A549 treated with AZD9567 at 1 μM for 4 hours (cell line): Measurements from ENCODE around the gene PRAMEF27. TPM values are rescaled to one million over a fixed set of nuclear protein-coding genes. Genes with fewer than 3 reads are reported as not detected.

Experiments
- total RNA-seq: library from RNA; stranded (reverse); fragments of 200-300 nt; extraction: Qiagen RNA extraction; gene quantifications from 5 replicates; pipeline ENCODE4 v1.2.3, GENCODE V29; 2022; ENCODE audit not compliant: insufficient read depth

PRAMEF27 gene
- total RNA-seq: not detected in 5 replicates

DNA sequence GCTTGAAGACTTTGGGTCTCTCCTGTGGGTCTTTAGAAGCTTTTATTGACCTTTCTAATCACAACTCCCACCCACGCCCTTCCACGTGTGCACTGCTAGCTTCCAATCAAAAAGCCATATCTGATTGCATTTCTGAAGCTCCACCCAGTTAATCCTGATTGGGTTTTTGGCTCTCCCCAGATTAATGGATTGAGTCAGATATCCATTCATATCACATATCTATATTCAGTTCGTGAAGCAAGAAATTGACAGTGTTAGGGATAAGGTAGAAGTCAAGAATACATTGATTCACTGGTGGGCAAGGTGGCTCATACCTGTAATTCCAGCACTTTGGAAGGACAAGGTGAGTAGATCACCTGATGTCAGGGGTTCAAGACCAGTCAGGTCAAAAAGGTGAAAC lies at the start of gene PRAMEF27:
PRAMEF27 (minus strand) TSS at position 101 of the 400 bp plus-strand sequence. CDS start 2,916 bp downstream, outside the sequence.

DNA sequence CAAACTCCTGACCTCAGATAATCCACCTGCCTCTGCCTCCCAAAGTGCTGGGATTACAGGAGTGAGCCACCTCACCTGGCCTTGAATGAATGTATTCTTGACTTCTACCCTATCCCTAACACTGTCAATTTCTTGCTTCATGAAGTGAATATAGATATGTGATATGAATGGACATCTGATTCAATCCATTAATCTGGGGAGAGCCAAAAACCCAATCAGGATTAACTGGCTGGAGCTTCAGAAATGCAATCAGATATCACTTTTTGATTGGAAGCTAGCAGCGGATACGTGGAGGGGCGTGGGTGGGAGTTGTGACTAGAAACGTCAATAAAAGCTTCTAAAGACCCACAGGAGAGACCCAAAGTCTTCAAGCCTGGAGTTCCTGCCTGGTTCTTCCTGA lies 14.1 kb upstream of the PRAMEF27 start, which contains the start of gene PRAMEF25:
PRAMEF25 (plus strand) TSS at position 301 of the 400 bp plus-strand sequence. CDS start 2,920 bp downstream, outside the sequence.

Other genes with a start within 250 kb of the PRAMEF27 start
- not detected in 5 replicates for gene PRAMEF11, start 225.2 kb downstream of the PRAMEF27 start, total RNA-seq
- not detected in 5 replicates for gene HNRNPCL1, start 207.9 kb downstream of the PRAMEF27 start, total RNA-seq
- 0.05 to 0.12 TPM in 2 of 5 replicates, not detected in the others for gene PRAMEF2, start 199.5 kb downstream of the PRAMEF27 start, total RNA-seq
- not detected in 5 replicates for gene PRAMEF4, start 170.4 kb downstream of the PRAMEF27 start, total RNA-seq
- gene PRAMEF10, start 158.3 kb downstream of the PRAMEF27 start, total RNA-seq: not detected in 5 replicates
- 0.05 TPM in 1 of 5 replicates, not detected in the others for gene PRAMEF7, start 140.0 kb downstream of the PRAMEF27 start, total RNA-seq
- gene PRAMEF6, start 109.0 kb downstream of the PRAMEF27 start, total RNA-seq: not detected in 5 replicates
- not detected in 5 replicates for gene HNRNPCL3, start 4.2 kb upstream of the PRAMEF27 start, total RNA-seq
- gene PRAMEF25, start 14.2 kb upstream of the PRAMEF27 start, total RNA-seq: not detected in 5 replicates
- gene HNRNPCL2, start 60.3 kb upstream of the PRAMEF27 start, total RNA-seq: not detected in 5 replicates
- gene PRAMEF26, start 99.4 kb upstream of the PRAMEF27 start, total RNA-seq: not detected in 5 replicates
- not detected in 5 replicates for gene HNRNPCL4, start 109.1 kb upstream of the PRAMEF27 start, total RNA-seq
- gene PRAMEF9, start 115.3 kb upstream of the PRAMEF27 start, total RNA-seq: not detected in 5 replicates
- not detected in 5 replicates for gene PRAMEF13, start 144.8 kb upstream of the PRAMEF27 start, total RNA-seq
- not detected in 5 replicates for gene PRAMEF18, start 169.6 kb upstream of the PRAMEF27 start, total RNA-seq
- not detected in 5 replicates for gene PRAMEF5, start 197.6 kb upstream of the PRAMEF27 start, total RNA-seq
- not detected in 5 replicates for gene PRAMEF8, start 228.6 kb upstream of the PRAMEF27 start, total RNA-seq
- gene PRAMEF33, start 247.0 kb upstream of the PRAMEF27 start, total RNA-seq: not detected in 5 replicates